ENCODE data around the gene KCNIP3.
"Not testable (repeated sequence)": the region's sequence is repeated elsewhere in the genome, so short reads cannot be mapped to it uniquely, and the experiment has no call there.

The KCNIP3 gene

DNA sequence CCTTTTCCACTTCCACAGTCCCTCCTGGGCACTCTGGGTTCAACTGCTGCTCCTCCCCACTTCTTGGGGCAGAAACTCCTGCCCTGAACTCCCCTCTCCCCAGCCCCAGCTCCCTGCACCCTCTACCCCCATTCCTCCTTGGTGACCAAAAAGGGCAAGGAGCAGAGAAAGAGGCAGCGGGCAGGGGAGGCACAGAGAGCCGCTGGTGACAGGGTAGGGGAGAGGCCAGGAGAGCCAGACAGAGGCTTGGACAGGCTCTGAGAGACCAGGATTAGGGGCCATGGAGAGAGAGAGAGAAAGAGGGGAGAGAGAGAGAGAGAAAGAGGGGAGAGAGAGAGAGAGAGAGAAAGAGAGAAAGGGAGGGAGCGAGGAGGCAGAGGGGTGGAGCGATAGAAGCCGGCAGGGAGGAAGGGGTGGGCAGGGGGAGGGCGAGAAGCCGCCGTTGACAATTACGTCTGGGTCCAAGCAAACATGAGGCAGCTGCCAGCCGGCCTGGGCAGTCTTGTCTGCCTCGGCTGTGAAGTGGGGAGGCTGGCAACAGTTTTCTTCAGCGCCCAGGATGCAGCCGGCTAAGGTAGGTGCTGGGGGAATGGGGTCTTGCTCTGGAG is at the start of gene KCNIP3:
KCNIP3 (plus strand) TSS at position 468 of the 608 bp plus-strand sequence; CDS start at position 560, 92 bp downstream.
- peak; percentile 69 for DNase-seq

DNA sequence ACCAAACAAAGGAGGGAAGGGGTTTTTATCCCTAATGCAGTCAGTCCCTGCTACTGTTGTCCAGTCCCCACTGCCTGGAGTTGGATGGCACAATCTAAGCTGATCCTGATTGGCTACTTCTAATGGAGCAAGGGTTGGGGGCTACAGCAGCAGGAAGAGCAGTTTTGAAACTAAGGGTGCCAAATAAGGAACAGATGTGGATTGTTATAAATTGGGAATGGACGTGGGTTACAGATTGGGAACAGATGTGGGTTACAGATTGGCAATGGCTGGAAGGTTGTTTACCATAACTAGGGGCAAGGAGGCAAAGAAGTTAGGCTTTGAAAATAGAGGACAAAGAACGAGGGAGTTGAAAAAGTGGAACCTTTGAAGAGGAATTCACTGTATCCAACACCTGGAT is 38.9 kb upstream of the KCNIP3 start:
- DNase-seq, result no peak

DNA sequence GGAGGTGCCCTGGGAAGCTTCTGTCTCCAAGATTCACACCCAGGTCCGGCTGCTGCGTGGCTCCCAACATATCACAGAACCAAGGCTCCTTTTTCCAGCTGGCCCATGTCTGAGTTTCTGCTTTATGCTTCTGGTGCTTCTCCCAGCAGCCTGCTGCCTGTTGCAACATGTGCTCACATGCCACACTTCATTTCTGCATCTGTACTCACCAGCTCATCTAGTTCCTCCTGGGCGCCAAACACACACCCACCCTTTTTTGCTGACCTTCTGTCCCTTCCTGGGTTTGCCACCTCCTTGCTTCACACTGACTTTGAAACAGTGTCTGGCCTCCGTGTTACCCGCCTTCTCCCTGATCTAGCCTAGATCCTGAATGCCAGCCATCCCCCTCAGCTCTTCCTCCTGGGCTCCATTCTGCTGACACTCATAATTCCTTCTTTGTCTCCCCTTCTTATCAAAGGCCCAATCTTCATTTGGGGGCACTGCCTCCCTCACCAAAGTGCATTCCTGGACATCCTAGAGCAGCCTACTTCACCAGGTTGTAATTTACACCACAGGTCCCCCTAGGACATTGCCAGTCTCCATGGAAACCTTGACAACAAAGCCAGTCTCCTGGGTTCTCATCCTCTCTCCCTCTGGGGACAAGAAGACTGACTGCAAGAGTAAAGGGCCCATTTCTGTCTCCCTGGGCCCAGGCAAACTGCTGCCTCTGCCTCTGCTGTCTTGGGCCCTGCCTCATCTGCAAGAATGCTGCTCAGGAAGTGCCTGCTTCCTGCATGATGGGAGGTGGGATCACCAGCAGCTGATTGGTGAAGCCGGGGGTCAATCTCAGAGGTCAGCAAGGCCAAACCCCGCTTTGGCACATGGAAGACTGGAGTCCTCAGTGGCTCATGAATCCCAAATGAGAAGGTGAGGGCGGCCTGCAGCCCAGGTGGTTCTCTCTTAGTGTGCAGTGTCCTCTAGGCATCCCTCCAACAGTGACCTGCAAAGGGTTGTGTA is 36.8 kb upstream of the KCNIP3 start:
- DNase-seq, result peak; percentile 64

DNA sequence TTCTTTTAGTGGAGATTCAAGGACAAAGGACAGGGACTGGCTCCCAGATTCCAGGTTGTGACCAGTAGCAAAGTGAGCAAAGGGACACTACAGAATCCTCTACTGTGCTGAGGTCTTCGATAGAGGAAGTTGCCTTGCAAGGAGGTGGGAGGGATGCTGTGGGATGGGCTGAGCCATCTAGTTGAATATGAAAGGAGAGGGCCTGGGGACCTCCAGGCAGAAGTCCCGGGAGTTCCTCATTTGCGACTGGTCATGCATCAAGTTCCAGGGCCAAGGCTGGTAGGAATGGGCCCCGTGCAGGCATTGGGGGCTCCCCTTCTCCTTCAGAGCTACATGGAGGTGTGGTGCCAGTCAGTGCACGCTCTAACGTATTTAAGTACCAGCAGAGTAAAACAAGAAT is 35.5 kb upstream of the KCNIP3 start:
- no peak for DNase-seq

DNA sequence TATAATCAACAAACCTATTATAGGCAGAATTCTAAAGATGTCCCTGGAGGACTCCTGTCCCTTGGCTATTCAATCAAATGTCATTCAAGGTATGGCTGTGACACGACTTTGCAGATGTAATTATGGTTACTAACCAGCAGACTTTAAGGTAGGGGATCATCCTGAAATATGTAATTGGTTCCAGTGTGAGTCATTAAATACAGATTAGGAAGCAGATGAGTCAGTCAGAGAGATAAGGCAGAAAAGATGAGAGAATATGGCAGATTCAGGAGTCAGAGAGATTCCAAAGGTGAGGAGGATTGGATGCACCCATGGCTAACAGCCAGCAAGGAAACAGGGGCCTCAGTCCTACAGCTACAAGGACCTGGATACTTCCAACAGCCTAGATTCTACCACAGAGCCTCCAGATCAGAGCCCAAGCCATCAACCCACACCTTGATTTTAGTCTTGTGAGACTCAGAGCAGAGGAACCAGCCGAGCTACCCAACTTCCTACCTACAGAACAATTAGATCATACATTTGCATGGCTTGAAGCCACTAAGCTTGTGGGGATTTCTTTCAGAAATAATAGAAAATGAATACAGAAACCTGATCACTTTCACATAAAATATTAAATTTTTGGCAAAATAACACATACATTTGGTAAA is 34.1 kb upstream of the KCNIP3 start:
- no peak for DNase-seq

DNA sequence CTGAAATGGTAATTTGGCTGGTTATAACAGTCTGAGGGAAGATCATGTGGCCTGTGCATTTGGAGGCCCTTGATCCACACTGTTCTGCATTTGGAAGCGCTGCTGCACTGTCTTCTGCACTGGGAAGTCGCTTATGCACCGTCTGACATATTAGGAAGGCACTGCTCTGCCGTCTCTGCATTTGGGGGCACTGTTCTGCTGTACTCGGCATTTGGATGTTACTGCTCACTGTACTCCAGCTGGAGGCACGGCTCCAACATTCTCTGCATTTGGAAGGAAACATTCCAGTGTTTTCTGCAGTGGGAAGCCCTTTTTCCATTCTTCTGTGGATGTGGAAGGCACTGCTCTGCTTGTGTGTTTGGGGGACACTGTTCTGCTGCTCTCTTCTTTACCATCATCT is 32.5 kb upstream of the KCNIP3 start:
- peak; percentile 43 for DNase-seq

DNA sequence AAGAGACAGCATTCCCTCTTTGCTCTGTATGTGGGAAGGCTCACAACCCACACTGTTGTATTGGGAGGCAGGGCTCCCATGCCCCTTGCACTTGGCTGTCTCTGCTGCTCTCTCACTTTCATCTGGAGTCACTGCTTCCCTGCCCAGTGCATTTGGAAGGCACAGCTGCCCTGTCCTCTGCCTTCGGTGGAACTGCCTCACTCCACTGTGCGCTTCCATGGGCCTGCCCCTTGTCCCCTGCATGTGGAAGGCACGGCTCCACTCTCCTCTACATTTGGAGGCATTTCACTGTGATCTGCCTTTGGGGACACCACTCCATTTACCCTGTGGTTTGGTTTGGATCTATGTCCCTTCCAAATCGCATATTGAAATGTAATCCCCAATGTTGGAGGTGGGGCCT is 32.0 kb upstream of the KCNIP3 start:
- no peak for DNase-seq

DNA sequence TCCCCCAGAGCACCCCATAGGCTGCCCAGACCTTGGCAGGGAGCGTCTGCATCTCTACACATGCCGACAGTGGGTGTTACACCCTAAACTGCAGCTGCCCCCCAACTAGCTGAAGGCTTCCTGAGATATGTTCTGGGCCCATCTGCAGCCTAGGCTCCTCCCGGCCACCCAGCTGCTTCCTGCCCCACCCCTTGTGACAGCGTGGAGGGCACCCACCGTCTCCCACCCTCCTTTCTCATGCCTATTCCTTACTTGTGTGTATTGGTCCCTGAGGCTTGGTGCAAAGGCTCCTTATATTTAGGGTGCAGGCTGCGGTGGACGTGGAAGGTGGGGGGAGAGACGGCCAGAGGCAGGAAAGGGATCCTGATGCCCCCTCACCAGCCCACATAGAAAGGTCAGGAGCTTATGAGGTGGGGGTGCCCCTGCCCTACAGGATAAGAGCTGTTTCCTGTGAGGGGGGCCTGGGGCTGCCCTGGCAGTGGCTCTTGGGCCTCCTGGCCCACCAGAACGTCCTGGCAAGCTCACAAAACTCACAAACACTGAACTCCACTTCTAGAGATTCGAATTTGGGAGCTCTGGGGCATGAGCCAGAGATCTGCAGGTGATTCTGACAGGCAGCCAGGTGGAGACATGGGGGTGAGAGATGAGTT is 30.2 kb upstream of the KCNIP3 start:
- peak; percentile 32 for DNase-seq

DNA sequence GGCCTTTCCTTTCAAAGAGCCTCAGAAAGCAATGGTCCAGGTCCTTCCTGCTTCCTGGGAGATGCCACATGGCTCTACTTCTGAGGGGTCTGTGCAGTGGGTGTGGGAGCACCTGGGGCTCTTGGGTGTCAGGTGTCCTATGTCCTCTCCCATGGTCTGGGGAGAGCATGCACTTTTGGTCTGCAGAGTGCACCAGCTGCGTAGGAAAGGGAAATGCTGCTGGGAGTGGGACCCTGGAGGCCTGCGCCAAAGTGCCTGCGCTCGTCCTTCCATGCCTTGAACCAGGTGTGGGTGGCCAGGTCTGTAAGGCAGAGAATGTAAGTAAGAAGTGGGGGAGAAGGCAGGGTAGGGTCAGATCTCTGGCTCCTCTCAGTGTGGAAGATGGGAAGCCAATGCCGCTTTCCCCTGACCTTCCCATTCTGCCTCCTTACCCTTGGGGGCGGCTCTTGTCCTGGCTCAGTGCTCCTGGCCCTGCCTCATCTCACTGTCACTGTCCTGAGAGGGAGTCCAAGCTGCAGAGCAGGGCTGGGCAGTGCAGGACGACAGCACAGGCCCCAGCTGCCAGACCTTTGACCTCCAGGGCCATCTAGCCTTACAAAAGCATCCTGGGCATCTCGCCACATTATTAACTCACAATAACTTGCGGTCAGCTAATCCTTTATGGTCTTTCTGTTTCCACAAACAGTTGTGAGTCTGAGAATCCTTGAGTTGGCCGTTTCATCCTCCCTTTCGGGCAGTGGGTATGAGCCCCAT is 29.5 kb upstream of the KCNIP3 start:
- peak; percentile 43 for DNase-seq

DNA sequence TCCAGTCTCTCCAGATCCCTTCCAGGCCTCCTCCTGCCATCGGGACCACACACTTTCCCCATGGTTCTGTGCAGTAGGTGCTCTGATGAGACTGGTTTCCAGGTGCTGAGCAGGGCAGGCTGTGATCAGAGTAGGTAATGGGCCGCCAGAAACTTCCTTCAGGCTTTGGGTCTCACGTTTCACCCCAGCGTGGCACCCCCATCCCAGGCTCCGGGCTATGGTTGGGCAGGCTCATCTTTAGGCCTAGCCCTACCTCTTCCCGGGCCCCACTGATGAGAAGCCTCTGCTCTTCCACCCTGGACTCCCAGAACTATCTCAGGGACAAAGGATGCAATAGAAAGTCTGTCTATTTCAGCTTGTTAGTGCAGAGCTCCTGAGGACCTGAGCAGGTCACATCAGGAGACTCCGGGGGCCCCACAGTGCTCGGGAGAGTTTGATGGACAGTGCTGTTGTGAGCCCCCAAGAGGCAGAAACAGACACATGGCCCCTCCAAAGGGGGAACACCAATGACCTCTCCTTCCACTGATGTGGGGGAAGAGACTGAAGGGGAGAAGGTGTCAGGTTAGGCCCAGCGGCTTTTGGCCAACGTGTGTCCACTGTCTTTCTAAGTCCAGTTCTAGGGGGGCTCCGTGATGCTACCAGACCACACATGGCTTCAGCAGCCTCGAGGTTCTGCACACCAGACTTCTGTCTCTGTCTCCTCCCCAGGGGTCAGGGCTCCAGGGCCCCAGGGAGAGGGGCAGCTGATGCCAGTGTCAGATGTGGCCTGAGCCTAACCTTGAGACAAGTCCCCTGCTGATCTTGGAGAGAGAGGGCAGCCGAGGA is 28.7 kb upstream of the KCNIP3 start:
- peak; percentile 38 for DNase-seq

DNA sequence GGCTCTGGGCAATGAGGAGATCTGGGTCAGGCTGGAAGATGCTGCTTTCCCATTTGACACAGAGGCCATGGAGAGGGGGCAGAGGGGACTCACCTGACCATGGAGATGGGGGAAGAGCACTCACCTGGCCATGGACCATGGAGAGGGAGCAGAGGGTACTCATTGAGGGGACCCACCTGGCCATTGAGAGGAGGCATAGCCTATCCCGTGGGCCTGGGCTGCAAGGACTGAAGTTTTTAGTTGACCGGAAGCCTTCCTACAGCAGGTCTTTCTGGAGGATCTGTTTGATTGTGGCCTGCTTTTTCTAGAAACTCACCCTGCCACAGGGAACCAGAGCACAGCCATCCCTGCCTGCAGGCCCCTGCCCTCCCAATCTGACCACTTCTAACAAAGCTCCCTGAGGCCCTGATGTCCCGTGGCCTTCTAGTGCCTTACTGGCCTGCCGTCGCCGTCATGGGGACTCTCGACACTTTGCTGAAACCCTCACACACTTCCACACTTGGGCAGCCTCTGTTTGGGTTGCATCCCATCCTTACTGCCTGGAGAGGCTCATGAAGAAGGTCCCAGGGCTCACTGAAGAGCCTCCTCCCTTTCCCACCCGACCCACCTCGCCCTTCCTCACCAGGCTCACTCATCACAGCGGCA is 28.0 kb upstream of the KCNIP3 start:
- DNase-seq, result no peak

DNA sequence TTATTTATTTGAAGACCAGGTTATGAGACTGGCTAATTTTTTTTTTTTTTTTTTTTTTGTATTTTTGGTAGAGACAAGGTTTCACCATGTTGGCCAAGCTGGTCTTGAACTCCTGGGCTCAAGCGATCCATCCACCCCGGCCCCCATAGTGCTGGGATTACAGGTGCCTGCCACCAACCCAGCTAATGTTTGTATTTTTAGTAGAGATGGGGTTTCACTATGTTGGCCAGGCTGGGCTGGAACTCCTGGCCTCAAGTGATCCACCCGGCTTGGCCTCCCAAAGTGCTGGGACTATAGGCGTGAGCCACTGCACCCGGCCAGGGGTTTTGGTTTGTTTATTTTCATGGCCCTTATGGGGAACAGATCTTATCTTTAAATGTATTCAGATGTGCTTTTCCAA is 27.4 kb upstream of the KCNIP3 start:
- DNase-seq, result not testable (repeated sequence)

DNA sequence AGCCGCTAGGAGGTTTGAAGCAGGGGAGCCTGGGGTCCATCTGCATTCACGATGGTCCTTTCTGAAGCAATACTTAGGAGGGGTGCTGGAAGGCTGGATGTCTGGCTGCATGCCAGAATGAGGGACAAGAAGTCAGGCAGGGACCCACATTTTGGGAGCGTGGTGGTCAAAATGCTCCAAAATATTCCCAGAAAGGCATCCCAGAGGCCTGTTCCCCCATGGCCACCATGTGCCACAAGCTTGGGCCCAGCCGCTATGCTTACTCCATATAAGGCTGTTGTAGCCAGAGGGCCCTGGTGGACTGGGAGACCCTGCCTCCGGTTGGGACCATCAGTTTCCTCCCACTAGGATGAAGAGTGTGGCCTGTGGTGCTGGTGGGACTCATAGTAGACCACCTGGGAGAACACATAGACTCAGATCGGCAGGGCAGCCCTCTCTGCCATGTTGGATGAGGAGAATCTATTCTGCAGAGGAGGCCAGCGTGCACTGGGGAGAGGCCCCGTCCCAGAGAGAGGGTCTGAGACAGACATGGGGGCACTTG is 26.5 kb upstream of the KCNIP3 start:
- peak; percentile 35 for DNase-seq

DNA sequence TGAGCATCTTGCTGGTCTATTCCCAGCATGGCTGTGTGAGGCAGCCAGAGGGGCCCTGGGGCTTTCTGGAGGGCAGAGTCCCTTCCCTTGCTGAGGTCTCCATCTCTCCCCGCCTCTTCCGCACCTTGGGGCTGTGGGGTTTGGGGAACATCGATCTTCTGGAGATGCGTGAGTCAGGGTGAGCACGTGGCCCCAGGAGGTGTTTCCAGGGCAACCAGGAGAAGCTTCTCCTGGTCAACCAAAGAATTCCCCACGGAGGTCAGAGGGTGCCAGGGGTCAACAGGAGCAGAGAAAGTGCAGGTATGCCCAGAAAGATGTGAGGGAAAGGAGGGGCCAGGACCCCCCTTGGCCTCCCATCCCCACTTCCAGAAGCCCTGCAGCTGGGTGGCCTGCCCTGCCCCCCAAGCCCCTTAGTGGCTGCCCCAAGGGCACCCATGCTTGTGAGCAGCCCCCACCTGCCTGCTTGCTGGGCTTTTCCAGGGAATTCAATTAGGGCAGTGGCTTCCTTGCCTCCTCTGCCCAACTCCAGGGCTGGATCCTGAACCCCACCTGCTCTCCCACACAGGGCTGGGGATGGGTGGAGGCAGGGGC is 25.7 kb upstream of the KCNIP3 start:
- DNase-seq, result peak; percentile 31

DNA sequence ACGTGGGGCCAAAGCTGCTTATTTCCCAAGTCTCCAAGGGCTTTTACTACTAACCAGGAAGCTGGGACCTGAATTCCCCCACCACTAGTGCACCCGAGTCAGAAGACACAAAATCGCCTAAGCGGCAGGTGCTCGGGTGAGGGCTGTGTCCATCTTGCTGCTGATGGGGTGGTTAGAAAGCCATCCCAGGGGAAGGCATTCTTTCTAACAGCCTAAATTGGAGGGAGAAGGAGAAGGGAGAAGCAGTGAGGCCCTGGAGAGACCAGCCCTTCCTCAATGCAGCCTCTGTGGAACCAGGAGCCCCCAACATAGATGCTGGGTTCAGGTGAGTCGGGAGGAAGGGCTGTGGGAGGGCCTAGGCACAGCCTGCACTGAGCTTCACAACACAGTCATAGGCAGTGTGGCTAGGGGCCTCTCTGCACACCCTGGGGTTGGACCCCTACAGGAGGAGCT is 24.8 kb upstream of the KCNIP3 start:
- DNase-seq, result peak; percentile 35

DNA sequence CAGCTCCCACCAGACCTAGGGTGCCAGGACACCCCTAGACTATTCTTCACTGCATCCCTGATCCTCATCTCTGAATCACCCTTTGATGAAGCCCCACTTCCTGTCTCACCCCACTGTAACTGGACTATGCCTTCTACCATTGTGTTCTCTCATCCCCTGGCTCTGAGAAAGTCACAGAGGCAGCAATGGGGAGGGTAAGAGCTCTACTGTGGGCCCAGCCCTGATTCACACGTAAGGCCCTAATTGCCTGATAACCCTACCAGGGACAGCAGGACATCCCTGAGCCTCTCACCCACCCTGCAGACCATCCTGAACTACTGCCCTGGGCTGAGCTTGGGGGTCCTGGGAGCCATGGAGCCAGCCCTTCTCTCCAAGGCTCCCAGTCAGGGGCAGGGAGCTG is 24.4 kb upstream of the KCNIP3 start:
- peak; percentile 29 for DNase-seq

DNA sequence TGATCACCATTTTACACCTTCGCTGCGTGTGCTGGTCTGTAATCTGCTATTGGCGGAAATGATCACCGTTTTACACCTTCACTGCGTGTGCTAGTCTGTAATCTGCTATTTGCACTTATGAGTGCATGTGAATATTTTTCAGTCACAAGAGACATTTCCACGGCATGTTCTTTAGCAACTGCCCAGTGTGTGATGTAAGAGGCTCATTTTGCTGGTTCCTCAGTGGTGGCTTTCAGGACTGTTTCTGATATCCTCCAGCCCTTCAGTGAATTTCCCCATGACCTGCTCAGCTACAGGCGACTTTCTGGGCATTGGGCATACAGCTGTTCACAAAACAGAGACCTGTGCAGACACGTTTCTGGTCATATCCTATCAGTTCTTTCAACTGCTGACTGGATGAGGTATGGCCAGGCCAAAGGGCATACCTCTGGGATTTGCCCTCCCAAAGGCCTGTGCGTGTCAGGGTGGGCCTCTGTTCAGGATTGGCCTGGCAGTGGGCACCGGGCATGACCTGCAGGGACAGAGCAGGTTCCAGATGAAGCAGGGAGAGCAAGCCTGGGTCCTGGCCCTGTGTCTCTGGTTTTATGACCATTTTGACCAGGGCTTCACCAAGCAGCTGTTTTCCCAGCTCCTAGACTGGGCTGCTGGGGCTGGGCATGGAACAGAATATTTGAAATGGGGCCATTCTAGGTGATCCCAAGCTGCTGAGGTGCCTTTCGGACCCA is 23.4 kb upstream of the KCNIP3 start:
- no peak for DNase-seq

DNA sequence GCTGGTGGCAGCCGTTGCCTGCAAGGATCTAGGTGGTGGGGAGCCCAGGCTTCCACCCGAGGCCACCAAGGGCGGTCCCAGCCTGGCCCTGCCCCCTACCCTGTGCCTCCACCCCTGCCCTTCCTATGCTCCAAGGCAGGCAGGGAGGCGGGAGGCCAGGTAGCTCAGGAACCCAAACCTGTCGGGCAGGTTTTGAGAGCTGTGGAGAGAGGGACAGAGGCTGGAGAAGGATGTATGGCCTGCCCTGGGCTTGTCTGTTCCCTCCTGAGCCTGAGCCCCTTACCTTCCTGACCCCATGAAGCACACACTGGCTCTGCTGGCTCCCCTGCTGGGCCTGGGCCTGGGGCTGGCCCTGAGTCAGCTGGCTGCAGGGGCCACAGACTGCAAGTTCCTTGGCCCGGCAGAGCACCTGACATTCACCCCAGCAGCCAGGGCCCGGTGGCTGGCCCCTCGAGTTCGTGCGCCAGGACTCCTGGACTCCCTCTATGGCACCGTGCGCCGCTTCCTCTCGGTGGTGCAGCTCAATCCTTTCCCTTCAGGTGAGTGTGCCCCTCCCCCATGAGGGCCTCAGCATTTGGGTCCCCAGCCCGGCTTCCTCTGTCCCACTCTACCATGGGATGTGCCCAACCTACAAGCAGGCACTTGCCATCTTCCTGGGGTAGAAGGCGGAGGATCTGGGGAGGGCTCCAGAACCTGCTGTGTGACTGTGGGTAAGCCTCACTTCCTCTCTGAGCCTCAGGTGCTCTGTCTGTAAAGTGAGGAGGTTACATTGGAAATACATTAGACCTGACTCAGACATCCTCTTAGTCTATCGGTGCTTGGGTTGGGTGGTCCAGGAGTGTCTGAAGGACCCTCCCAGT is 22.6 kb upstream of the KCNIP3 start, which contains the start of gene PROM2:
PROM2 (plus strand) TSS at position 159 of the 860 bp plus-strand sequence; CDS start at position 296, 137 bp downstream.
- DNase-seq, result peak; percentile 92
